Heart left ventricle (tissue), 16 donors: ENCODE data around the gene LOXL4. TPM values are rescaled to one million over a fixed set of nuclear protein-coding genes. Genes with fewer than 3 reads are reported as not detected.

Experiments
- ATAC-seq, 4 donors: fragments of 200-7000 bp; cut with Tn5 transposase; one replicate each; pipeline ENCODE4 v1.9.1; 2020 to 2022; ENCODE audit warnings: moderate library complexity in 4 of 4, mild to moderate bottlenecking in 3 of 4, moderate number of reproducible peaks in 1 of 4
- DNase-seq, 5 donors: peaks; one replicate each; pipeline ENCODE4 v3.0.0-alpha.2; 2020
- H3K27ac ChIP-seq, 12 donors: fragments of 200-600 bp; sonication (generic) in 4 of 12; one replicate each; pipeline versions ENCODE4 v1.5.0 to v1.8.0; 2016 to 2022; ENCODE audit warnings: mild to moderate bottlenecking in 2 of 12
- H3K27me3 ChIP-seq, 9 donors: fragments of 200-600 bp; sonication (generic) in 2 of 9; one replicate each; pipeline versions ENCODE4 v1.5.1 to v1.8.0; 2016 to 2022; ENCODE audit warnings: mild to moderate bottlenecking in 3 of 9
- H3K36me3 ChIP-seq, 9 donors: fragments of 200-600 bp; sonication (generic) in 2 of 9; one replicate each; pipeline versions ENCODE4 v1.5.0 to v1.8.0; 2018 to 2022; ENCODE audit warnings: mild to moderate bottlenecking in 2 of 9
- H3K4me1 ChIP-seq, 12 donors: fragments of 200-600 bp; sonication (generic) in 4 of 12; one replicate each; pipeline versions ENCODE4 v1.5.0 to v1.8.0; 2016 to 2022; ENCODE audit warnings: mild to moderate bottlenecking in 3 of 12
- H3K4me3 ChIP-seq, 12 donors: fragments of 200-600 bp; sonication (generic) in 4 of 12; one replicate each; pipeline versions ENCODE4 v1.5.0 to v1.8.0; 2017 to 2022; ENCODE audit warnings: mild to moderate bottlenecking in 9 of 12, moderate library complexity in 4 of 12
- H3K9me3 ChIP-seq, 12 donors: fragments of 200-600 bp; sonication (generic) in 4 of 12; one replicate each; pipeline versions ENCODE4 v1.5.0 to v1.8.0; 2016 to 2022; ENCODE audit warnings: mild to moderate bottlenecking in 1 of 12
- POLR2A ChIP-seq, 2 donors: fragments of 450-650 bp; IDR thresholded peaks; one replicate each; pipeline ENCODE4 v1.6.1; 2017; ENCODE audit warnings: antibody characterized with exemption in 2 of 2, mild to moderate bottlenecking in 2 of 2, moderate library complexity in 2 of 2
- WGBS, 4 donors: extraction: QIAGEN DNeasy Blood & Tissue Kit in 2 of 4; methylation state at CpG; one replicate each; pipeline versions ENCODE4 v1.1.5 to v1.1.7; 2013 to 2018; 5-methylcytosine and 5-hydroxymethylcytosine counted together
- intact Hi-C, 10 donors: fragments of 100-400 bp; cut with DNase I; formaldehyde crosslinking; loops; one replicate each; pipeline versions ENCODE4 v1.11.1 to v1.14.2; 2022
- polyA plus RNA-seq, 2 donors: library from polyadenylated mRNA; stranded (reverse); fragments of 200-250 nt; gene quantifications; one replicate each; pipeline ENCODE4 v1.2.3, GENCODE V29; 2013
- total RNA-seq, 9 donors: library from RNA; depleted of rRNA in 2 of 9; stranded (reverse); fragments of >200 nt in 2 of 9; fragmentation: NEBNext Ultra II Directional in 3 of 9; extraction: Animal tissue kit (Norgen Biotek cat#: 25700) in 3 of 9; gene quantifications; one replicate each; pipeline versions ENCODE4 v1.1.0 to v1.2.4, GENCODE V29; 2016 to 2023
- TF ChIP-seq, protein P1 (sequence below), 12 donors: fragments of 200-600 bp; sonication (generic) in 4 of 12; IDR thresholded peaks; one replicate each; pipeline versions ENCODE4 v1.5.0 to v1.8.0; 2018 to 2022; ENCODE audit warnings: antibody characterized with exemption in 12 of 12, mild to moderate bottlenecking in 5 of 12
- donor health status: ischemic (EF 13 %, LVEDD 7.1; RV severe dilation, severe dysfunction).
- donor health status: healthy with polysubstance abuse.
- donor health status: DM: no; HTN: yes; CAD: no.
- donor health status: DM: no; HTN: no; CAD: no.
- donor health status: ischemic (EF 25% LVEDD 6.9; RV normal size, moderate dysfunction).
- donor health status: ischemic (EF 25% LVEDD 5.7; RV mildly dilated, moderate dysfunction).
- donor health status: healthy.
- donor health status: DM: yes; HTN: yes; CAD: no.
- donor health status: ischemic (EF 35%, LVEDD 5.7; RV mildly dilated, moderate dysfunction).
- donor health status: nonischemic (EF 11% LVEDD 7.7; RV severe dilation, severe dysfunction).
- donor health status: DM: yes; HTN: yes; CAD: no.
- donor health status: PGD.
- donor health status: ischemic (EF 29% LVEDD 5.4; RV normal size, mild dysfunction).
- donor health status: nonischemic (EF 23%, LVEDD 6.1; RV moderate dilation, normal function).

LOXL4 gene
- total and polyA plus RNA-seq, 11 donors = 0.88 to 68.8 (median 1.7) TPM

DNA sequence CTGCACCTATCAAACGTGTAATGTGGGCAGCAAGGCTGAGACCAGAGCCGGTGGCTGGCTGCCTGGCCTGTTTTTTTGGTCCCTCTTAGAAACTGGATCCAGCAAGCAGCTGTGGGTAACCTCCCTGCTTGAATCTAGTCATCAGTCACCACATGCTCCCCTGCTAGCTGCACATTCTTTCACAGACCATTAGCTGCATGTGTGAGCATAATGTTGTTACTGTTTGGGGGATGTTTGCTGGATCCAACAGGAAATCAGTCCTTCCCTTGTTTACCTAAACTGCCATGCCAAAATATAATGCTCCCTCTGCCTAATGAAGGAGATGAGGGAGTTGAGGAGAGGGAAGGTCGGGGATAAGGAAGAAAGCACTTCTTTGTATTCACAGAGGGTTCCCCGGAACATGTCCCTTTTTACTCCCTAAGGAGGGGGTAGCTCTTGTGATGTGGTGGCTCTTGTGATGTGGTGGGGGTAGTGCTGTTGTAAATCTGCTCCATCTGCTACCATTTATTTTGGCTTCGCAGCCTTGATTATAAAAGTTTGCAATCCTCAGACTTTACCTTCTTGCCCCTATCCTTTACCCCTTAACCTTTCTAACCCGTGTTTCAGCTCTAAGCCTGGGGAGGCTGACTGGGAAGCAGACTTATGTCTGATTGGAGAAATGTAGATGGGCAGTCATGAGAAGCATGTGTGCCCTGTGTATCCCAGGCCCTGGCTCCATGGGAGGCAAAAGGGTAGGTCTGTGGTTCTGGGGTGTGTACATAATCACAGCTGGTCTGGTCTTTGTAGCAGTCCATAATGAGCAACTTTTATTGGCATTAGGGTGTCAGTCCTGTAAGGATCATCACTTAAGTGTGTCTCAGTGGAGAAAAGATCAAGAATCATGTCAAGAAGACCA is 20.8 kb downstream of the LOXL4 start:
- Histone ChIP-seq H3K27me3 (no peaks in the 10 kb centered on the region), H3K4me1 (peaks cover 0 to 4% (median 0%) of the 10 kb centered on the region in 12 donors), H3K27ac (no peak overlapping the region), H3K9me3 (no peaks in the 10 kb centered on the region), H3K4me3 (no peak overlapping the region), H3K36me3 (peaks cover 0 to 94% (median 66%) of the 10 kb centered on the region in 9 donors)
- WGBS, 4 donors = 74 to 80% (median 78%) methylated on average over 6 of the region's 6 CpGs
- TF ChIP-seq POLR2A (IDR thresholded peaks at IDR 0.05) = no peak
- TF ChIP-seq, protein P1, sequence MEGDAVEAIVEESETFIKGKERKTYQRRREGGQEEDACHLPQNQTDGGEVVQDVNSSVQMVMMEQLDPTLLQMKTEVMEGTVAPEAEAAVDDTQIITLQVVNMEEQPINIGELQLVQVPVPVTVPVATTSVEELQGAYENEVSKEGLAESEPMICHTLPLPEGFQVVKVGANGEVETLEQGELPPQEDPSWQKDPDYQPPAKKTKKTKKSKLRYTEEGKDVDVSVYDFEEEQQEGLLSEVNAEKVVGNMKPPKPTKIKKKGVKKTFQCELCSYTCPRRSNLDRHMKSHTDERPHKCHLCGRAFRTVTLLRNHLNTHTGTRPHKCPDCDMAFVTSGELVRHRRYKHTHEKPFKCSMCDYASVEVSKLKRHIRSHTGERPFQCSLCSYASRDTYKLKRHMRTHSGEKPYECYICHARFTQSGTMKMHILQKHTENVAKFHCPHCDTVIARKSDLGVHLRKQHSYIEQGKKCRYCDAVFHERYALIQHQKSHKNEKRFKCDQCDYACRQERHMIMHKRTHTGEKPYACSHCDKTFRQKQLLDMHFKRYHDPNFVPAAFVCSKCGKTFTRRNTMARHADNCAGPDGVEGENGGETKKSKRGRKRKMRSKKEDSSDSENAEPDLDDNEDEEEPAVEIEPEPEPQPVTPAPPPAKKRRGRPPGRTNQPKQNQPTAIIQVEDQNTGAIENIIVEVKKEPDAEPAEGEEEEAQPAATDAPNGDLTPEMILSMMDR (IDR thresholded peaks at IDR 0.05) = no peak
- intact Hi-C loops = loop anchor here in 1 of 10 donors (5.0 kb wide), 1 partner anchor 65 kb away; no protein-coding TSS in a partner anchor
- DNase-seq = no peak
- ATAC-seq = peak in 1 of 4 donors; percentile 46

- H3K27me3 ChIP-seq = no peaks in the 10 kb centered on the region
- no peaks in the 10 kb centered on the region for H3K9me3 ChIP-seq
- H3K4me1 ChIP-seq = peaks cover 0 to 4% (median 0%) of the 10 kb centered on the region in 12 donors
- no peak overlapping the region for H3K27ac ChIP-seq
- peaks cover 0 to 98% (median 77%) of the 10 kb centered on the region in 9 donors for H3K36me3 ChIP-seq
- 91 to 98% (median 95%) methylated on average over 2 of the region's 2 CpGs for whole genome bisulfite sequencing, 4 donors
- DNase-seq (no peak), ATAC-seq (no peak)
- TF ChIP-seq, protein P1 (IDR thresholded peaks at IDR 0.05) = no peak
- TF ChIP-seq POLR2A (IDR thresholded peaks at IDR 0.05) = no peak
- intact Hi-C loops = loop anchor here in 1 of 10 donors (5.0 kb wide), 1 partner anchor 63 kb away; no protein-coding TSS in a partner anchor
- no peak overlapping the region for H3K4me3 ChIP-seq
Measured at GRCh38 chr10:98244586-98244985, 23.4 kb downstream of the LOXL4 start.

DNA sequence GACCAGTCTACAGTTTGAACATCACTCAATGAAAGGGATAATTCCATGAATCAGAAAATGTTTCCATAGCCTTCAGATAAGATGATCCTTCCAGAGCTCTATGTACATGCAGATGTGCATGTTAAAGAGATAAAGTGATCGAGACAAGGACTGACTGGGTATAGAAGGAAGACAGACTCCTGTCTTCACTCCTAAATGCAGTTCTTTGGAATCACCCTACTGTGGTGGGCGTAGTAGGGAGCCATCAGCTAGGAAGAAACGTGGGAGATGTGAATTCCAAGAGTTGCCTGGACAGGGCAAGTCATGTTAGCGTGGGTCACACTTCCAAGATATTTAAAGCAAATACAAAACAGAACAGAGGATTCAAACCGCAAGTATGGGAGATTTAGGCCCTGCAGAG is 23.9 kb downstream of the LOXL4 start:
- no peak for ATAC-seq
- WGBS, 4 donors = 83 to 92% (median 86%) methylated on average over 5 of the region's 5 CpGs
- Histone ChIP-seq H3K9me3 (no peaks in the 10 kb centered on the region), H3K27ac (no peak overlapping the region), H3K36me3 (peaks cover 0 to 97% (median 77%) of the 10 kb centered on the region in 9 donors), H3K4me3 (no peak overlapping the region), H3K27me3 (no peaks in the 10 kb centered on the region), H3K4me1 (peaks cover 0 to 4% (median 0%) of the 10 kb centered on the region in 12 donors)
- no peak for TF ChIP-seq POLR2A (IDR thresholded peaks at IDR 0.05)
- TF ChIP-seq, protein P1 (IDR thresholded peaks at IDR 0.05) = no peak
- no peak for DNase-seq
- intact Hi-C loops = loop anchor here in 1 of 10 donors (5.0 kb wide), 1 partner anchor 63 kb away; no protein-coding TSS in a partner anchor

DNA sequence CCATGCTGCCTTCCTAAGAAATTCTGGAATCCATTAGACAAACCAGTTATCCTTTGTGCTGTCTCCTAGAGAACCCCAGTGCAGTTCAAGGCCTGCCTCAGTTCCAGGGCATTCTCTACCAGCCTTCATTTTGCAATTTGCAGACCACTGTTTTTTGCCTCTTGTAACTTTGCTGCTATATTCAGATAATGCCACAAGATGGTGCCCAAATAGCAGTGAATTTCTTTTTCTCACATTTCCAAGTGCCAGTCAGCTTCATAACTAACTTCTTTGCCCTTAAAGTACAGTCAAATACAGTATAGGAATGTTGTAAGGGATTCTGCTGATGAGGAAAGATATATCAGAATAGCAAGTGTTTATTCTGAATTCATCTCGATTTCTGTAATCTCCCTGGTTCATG is 25.2 kb downstream of the LOXL4 start:
- Histone ChIP-seq H3K27ac (no peak overlapping the region), H3K36me3 (peaks cover 0 to 97% (median 76%) of the 10 kb centered on the region in 9 donors), H3K9me3 (no peaks in the 10 kb centered on the region), H3K4me3 (no peak overlapping the region), H3K27me3 (no peaks in the 10 kb centered on the region), H3K4me1 (peaks cover 0 to 4% (median 0%) of the 10 kb centered on the region in 12 donors)
- ATAC-seq (no peak), DNase-seq (no peak)
- intact Hi-C loops = loop anchor here in 2 of 10 donors (2.0 to 5.0 kb wide), 2 partner anchors 64 to 66 kb away; no protein-coding TSS in a partner anchor
- TF ChIP-seq, protein P1 (IDR thresholded peaks at IDR 0.05) = peak in 10 of 12 donors; percentile 15 to 54 (median 42)
- TF ChIP-seq POLR2A (IDR thresholded peaks at IDR 0.05) = no peak
- WGBS, 4 donors = 74 to 88% (median 84%) methylated on average over 1 of the region's 1 CpG
